ENCODE results near the gene LDLRAP1. TPM values are rescaled to one million over a fixed set of nuclear protein-coding genes. Genes with fewer than 3 reads are reported as not detected.

Gene LDLRAP1
- total and polyA plus RNA-seq, 2 experiments from 2014 or later, result 9.6 to 22.7 TPM

- peaks cover 17% of the 10 kb centered on the region for H3K27me3 Mint-ChIP-seq (ENCODE audit: insufficient read depth, low read depth, poor library complexity)
- H3K4me3 Mint-ChIP-seq, result no peak overlapping the region
- peaks cover 16% of the 10 kb centered on the region for H3K27me3 ChIP-seq (ENCODE audit: insufficient read depth)
These were observed 71.2 kb downstream of the LDLRAP1 start for GRCh38 chr1:25614501-25615171.

More at GRCh38 chr1:25614501-25615171, 71.2 kb downstream of the LDLRAP1 start:
- Histone ChIP-seq H3K4me3 (no peak overlapping the region), H4K20me1 (replicated peaks; ENCODE audit: insufficient read depth) (peaks cover 6% of the 10 kb centered on the region), H3K4me2 (no peak overlapping the region), H3K9me2 (ENCODE audit: insufficient read depth) (no peaks in the 10 kb centered on the region), H3K79me2 (replicated peaks; ENCODE audit: insufficient read depth) (no peaks in the 10 kb centered on the region), H3F3A (replicated peaks; ENCODE audit: low read depth) (peaks cover 4% of the 10 kb centered on the region), H3K27ac (ENCODE audit: low read depth) (no peak overlapping the region), H2AFZ (no peak overlapping the region), H3K4me1 (ENCODE audit: insufficient read depth) (peaks cover 20% of the 10 kb centered on the region), H3K36me3 (ENCODE audit: insufficient read depth) (no peaks in the 10 kb centered on the region)
- DNase-seq (ENCODE audit: low spot score) (no peak), ATAC-seq (no peak)
- peaks cover 20% of the 10 kb centered on the region for H3K4me1 Mint-ChIP-seq
- TF ChIP-seq NANOG (IDR thresholded peaks at IDR 0.05; ENCODE audit: borderline replicate concordance) (no peak), EZH2 (IDR thresholded peaks at IDR 0.05; ENCODE audit: low read depth, unreplicated experiment) (no peak), ZNF462 (CRISPR knock-in tag; IDR thresholded peaks at IDR 0.05) (no peak), CREB1 (CRISPR knock-in tag; IDR thresholded peaks at IDR 0.05; ENCODE audit: low read depth) (no peak), ZNF114 (CRISPR knock-in tag; IDR thresholded peaks at IDR 0.05) (no peak), JUNB (IDR thresholded peaks at IDR 0.05; ENCODE audit: unreplicated experiment) (no peak), ZNF331 (CRISPR knock-in tag; IDR thresholded peaks at IDR 0.05; ENCODE audit: low read depth) (no peak), EZH2phosphoT487 (IDR thresholded peaks at IDR 0.05; ENCODE audit: unreplicated experiment) (no peak), CTCF (conservative IDR thresholded peaks at IDR 0.05; ENCODE audit: low read depth in 2 of 2) (no peak), STAT1 (IDR thresholded peaks at IDR 0.05; ENCODE audit: unreplicated experiment) (no peak), POLR2AphosphoS5 (IDR thresholded peaks at IDR 0.05; ENCODE audit: low read depth) (no peak), ETS1 (IDR thresholded peaks at IDR 0.05) (no peak), REST (IDR thresholded peaks at IDR 0.05; ENCODE audit: unreplicated experiment) (no peak)
- H3K9me3 Mint-ChIP-seq, result no peaks in the 10 kb centered on the region
- H3K27ac Mint-ChIP-seq, result no peak overlapping the region
- H3K36me3 Mint-ChIP-seq (ENCODE audit: low read depth), result no peaks in the 10 kb centered on the region; the same call in 2 of the 3 replicates

Measured in GM23338 (cell line).